Stimulated activated CD8-positive, alpha-beta memory T cell treated with anti-CD3 and anti-CD28 coated beads, Interleukin-2, amount 100 ng/mL, for 1 hour (primary cell): ENCODE data around the gene NPPC.
"Not testable (repeated sequence)": the region's sequence is repeated elsewhere in the genome, so short reads cannot be mapped to it uniquely, and the experiment has no call there.

ENCODE experiments used
- DNase-seq, 2 donors: peaks; one replicate each; pipeline ENCODE4 v3.0.0-alpha.2; 2020; ENCODE audit warnings: low read depth in 2 of 2

The NPPC gene

DNA sequence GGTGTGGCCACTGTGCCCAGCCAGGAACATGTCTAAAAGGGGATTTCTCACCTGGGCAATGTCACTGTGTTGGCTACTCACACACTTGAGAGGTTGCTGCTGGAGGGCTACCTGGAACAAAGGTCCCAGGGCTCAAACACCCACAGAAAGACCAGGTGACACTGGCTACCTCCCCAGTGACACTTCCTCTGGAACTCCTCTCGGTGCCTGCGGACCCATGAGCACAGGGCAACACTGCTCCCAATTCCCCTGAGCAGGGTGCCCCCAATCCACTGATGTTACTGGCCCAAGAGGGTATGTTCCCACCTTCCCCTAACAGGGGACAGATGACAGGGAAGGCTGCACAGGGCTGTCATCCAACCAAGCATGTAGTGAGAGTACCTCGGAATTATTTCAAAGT is 5.8 kb downstream of the NPPC start:
- no peak for DNase-seq

DNA sequence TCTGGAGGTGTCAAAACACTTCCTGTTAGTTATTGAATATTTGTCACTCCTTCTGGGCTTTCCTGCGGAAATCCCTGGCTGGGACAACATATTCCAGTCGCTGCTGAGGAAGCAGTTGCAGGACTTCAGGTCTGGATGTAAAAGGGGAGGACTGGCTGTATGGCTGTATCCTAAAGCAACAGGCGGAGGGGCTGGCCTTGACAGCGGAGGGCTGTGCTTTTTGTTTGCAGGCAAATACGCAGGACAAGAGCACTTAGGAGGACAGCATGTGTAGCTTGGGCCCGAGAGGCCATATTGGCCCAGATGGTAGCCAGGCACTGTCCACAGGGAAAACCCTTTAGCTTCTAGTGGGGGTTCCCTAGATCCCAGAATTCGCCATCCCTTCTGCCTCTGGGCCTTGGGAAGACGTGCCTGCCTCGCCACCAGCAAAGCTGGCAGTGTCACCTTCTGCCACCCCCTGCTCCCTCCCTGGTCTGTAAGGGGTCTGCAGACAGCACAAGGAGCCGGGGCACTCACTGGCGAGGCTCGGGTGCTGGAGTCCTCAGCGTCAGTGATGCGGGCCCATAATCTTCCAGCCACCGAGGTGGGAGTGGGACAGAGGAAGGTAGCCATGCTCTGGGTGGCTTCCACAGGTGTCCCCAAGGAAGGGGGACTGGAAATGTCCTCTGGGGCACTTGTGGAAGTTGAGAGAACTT is 6.7 kb downstream of the NPPC start:
- no peak for DNase-seq

DNA sequence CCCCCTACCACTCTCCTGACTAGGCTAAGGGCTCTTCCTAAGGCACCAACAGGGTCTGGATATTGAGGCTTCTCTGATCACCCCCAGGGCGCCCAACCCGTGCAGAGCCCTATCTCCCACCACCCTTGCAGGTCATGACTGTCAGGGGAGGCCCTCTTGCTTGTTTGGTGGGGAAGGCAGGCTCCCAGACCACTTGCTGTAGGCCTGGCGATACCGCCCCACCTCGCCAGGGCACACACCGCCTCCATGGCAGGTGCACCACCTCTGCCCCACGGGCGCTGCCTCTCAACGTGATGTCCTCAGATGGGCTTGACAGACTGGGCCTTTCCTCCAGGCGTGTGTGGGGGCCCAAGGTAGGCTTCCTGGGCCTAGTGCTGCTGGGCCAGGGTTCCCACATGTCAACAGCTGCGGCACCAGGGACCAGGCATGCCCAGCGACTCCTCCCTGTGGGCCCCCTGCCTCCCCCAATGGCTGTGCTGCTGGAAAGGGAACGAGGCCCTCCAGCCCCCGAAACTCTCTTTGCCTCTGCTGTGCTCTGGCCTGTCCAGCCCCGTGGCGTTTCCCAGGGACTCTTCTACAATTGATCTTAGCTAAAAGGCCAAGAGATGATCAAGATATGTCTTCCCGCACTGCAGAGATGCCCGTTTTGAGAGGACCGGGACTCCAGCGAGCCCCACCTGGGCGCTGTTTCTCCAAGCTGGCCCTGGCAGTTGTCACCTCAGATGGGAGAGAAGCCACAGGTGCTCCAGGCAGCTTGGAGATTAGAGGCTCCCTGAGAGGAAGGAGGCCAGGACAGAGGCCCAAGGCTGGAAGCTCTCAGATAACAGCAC is 7.5 kb downstream of the NPPC start:
- DNase-seq, result no peak

DNA sequence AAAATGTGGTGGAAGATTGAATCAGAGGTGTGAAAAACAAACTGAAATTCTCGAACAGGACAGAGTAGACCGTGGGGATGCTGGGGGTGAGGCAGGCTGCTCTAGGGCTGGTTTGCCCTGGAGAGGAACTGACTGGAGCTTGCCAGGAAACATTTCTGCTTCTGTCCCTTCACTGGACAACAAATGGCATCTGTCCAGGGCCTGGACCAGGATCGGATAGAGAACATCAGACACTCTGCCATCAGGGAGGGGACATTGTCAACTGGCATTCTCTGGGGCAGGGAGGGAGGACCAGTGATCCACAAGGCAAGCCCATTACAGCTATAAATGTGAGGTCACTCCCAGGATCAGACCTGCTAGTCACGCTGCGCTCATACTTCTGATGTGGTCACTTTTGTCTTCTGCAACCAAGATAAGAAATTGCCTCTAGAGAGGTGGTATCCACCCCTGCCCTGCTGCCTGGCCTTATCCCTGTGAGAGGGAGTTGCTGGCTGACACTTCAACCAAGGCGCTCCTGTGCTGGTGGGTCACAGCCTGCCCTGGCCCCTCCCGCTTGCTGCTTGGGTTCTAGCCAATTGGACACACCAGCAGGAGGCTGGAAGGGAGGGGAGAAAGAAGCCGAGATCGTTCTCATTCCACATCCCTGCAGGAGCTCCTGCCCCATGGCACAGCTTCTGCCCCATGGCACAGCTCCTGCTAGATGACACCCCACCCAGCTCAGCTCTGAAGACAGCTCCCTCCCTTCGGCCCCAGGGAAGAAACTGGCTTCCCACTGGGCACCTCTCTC is 8.7 kb downstream of the NPPC start:
- DNase-seq, result no peak

DNA sequence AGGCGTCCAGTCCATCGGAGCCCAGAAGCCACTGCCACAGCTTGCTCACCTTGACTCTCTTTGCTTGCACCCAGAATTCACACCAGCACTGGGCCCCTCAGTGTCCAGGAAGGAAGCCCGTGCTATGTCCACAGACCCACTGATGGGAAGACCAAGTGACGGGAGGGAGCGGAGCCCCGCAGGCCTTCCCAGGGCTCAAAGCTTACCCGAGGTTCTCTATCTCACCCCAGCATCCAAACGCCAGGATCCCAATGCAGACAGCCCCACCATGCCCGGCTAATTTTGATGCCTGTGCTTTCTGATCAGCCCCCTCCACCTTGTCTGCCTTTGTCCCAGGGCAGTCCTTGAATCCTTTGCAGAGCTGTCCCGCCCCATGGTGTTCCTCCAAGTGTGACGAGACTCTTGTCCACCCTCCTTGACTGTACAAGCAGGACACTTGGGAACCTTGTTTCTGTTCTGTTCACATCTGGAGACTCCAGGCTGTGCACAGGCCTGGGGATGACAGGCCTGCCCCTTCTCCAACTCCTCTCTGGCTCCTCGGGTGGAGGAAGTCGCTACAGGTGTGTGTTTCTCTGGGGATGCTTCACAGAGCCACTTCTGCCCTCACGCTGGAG is 12.0 kb downstream of the NPPC start:
- DNase-seq, result no peak

DNA sequence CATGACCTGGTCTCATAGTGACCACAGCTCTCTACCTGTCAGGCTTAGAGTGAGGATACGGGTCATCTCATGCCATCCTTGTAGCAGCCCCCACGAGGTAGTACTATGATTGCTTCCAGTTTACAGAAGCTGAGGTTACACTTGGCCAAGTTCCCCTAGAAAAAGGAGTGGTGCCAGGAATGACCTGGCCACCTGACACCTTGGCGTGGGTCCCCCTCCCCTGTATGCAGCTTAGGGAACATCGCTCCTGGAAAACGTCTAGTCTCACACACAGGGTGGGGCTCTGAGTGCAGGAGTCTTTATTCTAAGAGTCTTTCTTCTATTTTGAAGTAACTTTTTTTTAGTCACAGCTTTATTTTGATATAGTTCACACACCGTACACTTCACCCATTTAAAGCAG is 14.8 kb downstream of the NPPC start:
- no peak for DNase-seq

DNA sequence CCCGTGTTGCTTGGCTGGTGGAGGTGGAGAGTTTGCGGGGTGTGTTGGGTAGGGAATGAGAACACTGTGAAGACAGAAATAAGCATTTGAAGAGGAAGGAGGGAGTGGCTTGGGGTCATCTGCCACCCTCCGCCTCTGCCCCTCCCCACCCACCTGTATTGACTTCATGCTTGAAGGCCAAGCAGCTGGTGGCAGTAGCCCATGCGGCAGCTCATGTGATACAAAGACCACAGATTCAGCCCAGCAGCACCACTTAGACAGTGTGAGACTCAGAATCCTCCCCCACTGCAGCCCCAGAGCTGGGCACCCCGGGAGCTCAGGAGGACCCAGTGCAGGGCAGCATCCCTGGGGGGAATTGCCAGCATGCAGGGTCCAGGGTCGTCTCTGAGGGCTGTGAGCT is 15.4 kb downstream of the NPPC start:
- no peak for DNase-seq

DNA sequence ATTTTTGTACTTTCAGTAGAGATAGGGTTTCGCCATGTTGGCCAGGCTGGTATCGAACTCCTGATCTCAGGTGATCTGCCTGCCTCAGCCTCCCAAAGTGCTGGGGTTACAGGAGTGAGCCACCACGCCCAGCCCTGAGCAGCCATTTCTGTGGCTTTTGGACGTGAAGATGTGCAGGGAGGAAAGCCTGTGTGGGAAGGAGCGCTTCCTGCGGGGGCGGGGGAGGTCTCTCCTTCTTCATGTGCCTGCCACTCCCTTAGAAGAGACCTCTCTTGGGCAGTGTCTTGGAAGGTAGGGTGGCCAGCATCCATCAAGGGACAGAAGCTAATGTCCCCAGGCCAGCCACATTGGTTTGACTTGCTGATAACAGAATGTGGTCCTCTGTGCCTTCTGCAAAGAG is 16.0 kb downstream of the NPPC start:
- DNase-seq, result not testable (repeated sequence)

DNA sequence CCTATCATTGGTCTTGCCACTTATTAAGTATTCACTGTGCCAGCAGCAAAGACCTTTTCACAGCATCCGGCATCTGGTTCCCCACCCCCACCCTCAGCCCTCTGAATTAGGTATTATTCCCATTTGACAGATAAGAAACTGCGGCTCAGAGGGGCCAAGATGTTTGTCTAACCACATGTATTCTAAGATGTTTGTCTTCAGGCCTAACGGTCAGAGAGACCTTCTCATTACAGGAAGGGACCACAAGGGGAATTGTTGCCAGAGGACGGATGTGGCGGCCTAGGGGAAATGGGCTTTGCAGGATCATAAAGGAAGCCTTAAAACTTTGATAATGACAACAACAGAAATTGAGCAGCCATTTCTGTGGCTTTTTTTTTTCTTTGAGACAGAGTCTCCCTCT is 16.6 kb downstream of the NPPC start:
- DNase-seq, result no peak

DNA sequence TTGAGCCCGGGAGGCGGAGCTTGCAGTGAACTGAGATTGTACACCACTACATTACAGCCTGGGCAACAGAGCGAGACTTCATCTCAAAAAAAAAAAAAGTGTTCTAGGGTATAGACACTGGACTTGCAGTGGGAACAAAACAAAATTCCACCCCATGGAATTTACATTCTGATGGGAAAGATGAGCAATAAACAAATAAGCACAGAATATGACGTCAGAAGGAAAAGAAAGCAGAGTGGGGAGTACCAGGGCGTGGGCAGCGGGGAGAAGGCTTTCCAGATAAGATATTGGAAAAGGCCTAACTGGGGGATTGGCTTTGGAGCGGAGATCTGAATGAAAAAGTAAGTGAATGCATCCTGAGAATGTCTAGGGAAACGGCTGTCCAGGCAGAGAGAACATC is 17.6 kb downstream of the NPPC start:
- DNase-seq, result no peak

DNA sequence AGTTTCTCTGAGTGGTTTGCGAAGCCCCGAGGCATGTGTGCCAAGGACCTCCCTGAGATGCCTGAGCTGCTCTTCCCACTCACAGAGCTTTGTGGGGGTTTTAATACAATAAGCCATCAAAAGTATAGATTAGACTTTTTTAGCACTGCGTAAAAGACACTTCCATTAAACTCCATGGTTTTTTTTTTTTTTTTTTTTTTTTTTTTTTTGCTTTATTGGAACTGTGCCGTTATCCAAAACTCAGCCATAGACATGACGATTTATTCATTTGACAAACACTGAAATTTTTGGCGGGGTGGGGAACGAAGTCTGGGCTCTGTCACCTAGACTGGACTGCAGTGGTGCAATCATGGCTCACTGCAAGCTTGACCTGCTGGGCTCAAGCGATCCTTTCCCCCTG is 18.4 kb downstream of the NPPC start:
- DNase-seq, result no peak

DNA sequence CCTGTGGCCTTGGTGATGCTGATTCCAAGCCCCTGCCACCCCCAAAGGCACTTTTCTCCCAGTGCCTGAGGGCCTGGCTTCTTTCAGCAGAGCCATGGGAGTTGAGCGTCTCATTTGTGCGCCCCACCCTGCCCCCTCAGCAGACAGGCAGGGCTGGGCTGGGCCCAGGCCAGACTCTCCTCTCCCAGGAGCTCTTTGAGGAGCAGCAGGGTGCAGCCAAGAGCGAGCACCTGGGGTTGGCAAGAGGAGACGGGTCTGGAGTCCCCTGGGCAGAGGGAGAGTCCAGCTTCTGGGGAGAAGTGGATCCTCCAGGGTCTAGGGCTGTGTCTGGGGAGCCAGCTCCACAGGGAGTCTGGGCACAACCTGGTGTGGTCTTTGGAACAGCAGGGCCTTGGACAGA is 21.2 kb downstream of the NPPC start:
- no peak for DNase-seq

DNA sequence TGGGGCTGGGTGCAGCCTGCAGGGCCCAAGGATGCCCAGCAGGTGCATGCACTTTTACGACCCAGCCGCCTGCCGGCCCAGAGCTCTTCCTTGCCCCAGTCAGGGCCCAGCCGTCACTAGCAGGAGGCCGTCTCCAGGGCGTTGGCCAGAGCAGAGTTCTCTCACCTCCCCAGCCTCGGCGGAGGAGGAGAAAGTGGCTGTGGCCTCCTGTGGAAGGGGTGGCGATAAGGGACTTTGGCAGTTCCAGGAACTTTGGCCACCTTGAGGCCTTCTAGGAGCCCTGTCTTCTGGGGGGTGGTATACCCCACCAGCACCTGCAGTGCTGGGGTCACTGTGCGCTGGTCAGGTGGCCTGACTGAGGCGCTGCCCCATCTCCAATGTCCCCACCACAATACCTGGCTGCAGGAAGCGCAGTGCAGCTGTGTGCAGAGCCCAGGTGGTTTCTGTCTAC is 22.0 kb downstream of the NPPC start:
- DNase-seq, result no peak

DNA sequence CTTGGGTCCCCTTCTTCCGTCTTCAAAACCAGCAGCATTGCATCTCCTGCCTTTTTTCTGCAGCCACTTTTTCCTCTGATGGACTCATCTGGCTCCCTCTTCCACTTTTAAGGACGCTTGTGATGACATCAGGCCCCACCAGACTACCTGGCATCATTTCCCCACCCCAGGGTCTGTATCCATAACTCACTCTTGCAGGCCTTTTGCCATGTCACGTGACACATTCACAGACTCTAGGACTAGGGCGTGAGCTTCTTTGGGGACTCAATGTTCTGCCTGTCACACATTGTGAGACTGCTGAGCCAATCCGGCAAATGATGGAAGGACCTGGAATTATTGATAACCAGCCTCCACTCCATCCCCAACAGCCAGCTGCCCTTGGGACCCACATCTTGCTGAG is 23.6 kb downstream of the NPPC start:
- no peak for DNase-seq

DNA sequence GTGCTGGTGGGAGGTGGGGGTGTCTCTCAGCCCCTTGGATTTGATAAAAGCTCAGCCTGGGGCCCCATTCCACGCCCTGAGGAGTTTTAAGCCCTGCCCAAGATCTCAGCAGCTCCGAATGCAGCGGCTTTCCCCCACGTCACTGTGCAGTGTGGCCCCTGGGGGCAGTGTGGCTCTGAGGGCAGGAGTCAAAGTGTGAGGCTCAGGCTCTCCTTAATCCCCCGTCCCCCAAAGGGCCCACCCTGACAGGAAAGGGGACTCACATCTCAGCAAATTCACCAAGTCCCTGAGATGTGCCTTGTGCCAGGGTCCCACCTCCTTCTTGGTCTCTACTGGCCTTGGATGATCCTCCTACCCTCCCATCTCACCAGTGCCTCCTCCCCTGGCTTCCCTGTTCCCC is 25.2 kb downstream of the NPPC start:
- DNase-seq, result no peak

DNA sequence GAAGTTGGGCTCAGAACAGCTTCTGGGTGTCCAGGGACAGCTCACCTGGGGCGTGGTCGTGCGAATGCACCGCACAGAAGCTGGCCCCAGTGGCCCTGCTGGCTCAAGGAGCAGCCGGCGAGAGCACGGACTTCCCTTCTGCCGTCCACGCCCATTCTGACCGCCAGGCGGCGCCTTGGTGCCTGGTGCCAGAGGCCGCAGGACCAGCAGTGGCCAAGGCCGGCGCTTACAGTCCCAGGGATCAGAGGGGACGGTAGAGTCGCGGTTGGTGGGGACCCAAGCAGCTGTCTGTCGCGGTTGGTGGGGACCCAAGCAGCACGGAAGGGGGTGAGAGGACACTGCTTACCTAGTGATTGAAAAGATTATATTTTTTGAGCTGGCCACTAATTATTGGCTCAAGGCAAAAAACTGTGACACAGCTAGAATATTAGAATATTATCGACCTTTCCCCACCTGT is 25.7 kb downstream of the NPPC start:
- DNase-seq, result peak in 1 of 2 donors; percentile 30

DNA sequence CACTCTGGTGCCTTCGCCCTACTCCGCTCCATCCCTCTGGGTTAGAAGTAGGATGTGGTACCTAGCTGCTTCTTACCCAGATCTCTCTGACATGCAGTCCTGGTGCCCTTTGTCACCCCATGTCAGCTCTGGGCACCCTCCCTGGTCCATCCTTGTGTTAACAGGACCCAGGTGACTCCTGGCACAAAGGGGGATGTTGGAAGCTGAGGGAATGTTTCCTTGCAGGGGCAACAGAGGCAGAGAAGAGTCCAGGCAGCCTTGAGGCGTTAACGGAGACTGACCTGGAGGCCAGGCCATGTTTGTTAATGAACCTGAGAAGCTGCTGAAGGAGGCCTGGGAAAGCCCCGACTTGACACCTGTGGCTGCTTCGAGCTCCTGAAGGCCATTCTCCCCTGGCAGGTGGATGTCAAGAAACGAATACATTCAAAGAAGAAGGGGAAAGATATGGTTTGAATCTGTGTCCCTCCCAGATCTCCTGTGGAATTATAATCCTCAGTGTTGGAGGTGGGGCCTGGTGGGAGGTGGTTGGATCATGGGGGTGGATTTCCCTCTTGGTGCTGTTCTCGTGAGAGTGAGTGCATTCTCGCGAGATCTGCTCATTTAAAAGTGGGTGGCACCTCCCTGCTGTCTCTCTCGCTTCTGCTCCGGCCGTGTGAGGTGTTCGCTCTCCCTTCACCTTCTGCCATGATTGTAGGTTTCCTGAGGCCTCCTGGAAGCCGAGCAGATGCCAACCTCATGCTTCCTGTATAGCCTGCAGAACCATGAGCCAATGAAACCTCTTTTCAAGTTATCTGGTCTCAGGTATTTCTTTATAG is 31.4 kb downstream of the NPPC start:
- no peak for DNase-seq

DNA sequence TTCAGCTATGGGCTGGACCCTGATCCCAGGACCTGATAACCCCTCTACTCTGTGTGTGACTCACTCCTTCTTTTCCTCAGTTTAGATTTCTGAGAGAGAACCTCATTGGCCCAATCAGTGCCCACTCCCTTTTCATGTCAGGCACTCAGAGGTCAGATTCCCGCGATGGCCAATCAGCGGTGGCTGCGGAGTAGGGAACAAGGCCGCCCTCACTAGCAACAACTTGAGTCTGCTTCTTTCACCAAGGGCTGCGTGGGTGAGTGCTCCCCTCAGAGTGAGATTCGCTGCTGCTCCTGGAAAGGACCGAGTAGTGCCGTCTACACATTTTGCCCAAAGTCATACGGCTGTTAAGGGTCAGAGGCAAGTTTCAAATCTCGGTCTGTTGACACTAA is 34.7 kb downstream of the NPPC start:
- no peak for DNase-seq

DNA sequence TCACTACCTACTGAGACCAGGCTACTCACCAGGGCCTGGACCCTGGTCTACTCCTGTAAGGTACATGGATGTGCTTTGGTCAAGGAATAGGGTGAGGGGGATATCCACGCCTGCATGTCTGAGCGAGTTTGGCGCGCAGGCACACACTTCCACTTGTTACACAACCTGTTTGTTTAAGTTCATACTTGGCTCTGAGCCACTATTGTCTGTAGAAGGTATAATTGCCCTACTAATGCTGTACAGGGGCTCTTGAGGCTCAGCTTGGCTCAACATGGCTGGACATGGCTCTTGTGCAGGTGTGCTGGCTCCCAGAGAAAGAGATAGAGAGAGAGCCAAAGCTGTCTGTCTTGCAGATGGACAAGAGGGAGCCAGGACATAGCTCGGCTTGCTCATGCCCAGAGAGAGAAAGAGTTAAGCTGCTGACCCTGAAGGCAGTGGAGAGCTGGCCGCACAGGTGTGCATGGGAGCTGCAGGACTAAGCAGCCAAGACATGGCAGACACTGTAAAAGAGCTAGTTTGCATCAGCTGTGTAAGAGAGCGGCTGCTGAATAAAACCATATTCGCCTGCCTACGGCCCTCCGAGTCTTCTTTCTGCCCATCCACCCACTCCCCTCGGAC is 35.2 kb downstream of the NPPC start:
- no peak for DNase-seq

DNA sequence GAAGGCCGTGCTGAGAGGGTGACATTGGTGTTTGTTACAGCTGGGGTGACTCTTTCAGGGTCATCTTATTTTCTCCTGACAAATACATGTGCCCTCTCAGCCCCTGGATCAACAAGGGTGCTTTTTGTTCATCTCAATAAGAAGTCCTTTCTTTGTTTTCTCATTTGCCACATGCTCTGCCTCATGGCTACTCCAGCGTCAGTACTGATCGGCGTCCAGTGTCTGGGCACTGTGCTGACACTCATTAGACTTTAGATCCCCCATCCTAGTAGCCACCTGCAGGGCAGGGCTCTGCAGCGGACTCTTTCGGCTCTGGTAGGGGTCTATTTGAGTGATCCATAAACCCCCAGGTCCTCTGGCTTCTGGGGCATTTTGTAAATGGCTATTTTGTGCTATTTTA is 38.4 kb downstream of the NPPC start:
- DNase-seq, result no peak
